ENCODE data around the gene GTF3C1. TPM values are rescaled to one million over a fixed set of nuclear protein-coding genes. Genes with fewer than 3 reads are reported as not detected.

Gene GTF3C1
- total RNA-seq, 2 donors from 2014 or later: 64.0 to 77.2 TPM

DNA sequence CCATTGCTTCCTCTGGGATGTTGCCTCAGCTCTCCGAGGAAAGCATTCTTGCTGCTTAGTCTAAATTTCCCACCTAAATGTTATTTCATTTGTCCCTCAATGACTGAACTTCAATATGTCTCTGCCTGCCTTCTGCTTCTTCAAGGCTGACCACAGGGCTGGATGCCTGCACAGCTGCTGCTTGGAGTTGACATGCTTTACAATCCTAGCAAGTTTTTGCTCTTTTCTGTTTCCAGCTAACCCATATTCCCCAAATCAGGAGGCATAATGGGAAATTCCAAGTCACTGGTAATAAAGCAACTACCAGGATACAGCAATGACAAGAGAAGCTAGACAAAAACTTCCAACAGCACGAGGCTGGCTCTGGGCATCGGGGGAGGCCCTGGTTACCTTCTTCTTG lies 48.9 kb downstream of the GTF3C1 start:
- Histone ChIP-seq H3K4me3 (no peak overlapping the region), H3K27ac (no peak overlapping the region), H3K36me3 (peaks cover 100% of the 10 kb centered on the region), H3K9me3 (no peaks in the 10 kb centered on the region), H3K4me1 (peaks cover 0 to 3% of the 10 kb centered on the region in 2 donors), H3K27me3 (no peaks in the 10 kb centered on the region)
- no peak for DNase-seq (ENCODE audit: low spot score)
- TF ChIP-seq, protein P1, sequence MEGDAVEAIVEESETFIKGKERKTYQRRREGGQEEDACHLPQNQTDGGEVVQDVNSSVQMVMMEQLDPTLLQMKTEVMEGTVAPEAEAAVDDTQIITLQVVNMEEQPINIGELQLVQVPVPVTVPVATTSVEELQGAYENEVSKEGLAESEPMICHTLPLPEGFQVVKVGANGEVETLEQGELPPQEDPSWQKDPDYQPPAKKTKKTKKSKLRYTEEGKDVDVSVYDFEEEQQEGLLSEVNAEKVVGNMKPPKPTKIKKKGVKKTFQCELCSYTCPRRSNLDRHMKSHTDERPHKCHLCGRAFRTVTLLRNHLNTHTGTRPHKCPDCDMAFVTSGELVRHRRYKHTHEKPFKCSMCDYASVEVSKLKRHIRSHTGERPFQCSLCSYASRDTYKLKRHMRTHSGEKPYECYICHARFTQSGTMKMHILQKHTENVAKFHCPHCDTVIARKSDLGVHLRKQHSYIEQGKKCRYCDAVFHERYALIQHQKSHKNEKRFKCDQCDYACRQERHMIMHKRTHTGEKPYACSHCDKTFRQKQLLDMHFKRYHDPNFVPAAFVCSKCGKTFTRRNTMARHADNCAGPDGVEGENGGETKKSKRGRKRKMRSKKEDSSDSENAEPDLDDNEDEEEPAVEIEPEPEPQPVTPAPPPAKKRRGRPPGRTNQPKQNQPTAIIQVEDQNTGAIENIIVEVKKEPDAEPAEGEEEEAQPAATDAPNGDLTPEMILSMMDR (IDR thresholded peaks at IDR 0.05): no peak

DNA sequence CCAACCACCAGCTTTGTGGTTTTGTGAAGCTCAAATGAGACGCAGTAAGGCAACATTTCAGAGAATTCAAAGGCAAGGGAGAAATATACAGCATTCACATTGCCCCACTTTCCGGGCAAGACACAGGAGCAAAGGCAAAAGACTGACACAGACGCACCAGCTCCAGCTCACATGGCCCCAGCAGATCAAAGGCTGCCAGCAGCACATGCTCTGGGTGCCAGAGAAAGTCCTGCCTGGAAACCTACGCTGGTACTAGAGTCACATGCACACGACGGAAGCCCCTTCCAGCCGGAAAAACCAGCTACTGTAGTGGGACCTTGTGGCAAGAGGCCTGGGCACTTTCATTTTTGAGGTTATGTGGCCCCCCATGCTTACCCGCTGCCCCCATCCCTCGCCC lies 50.1 kb downstream of the GTF3C1 start:
- TF ChIP-seq, protein P1 (IDR thresholded peaks at IDR 0.05): no peak
- no peak overlapping the region for H3K4me3 ChIP-seq
- DNase-seq (ENCODE audit: low spot score): no peak
- H3K27ac ChIP-seq: peak overlapping the region; percentile 25 to 68
- H3K27me3 ChIP-seq: no peaks in the 10 kb centered on the region
- H3K9me3 ChIP-seq: no peaks in the 10 kb centered on the region
- H3K4me1 ChIP-seq: peaks cover 0 to 2% of the 10 kb centered on the region in 2 donors
- peaks cover 100% of the 10 kb centered on the region for H3K36me3 ChIP-seq

DNA sequence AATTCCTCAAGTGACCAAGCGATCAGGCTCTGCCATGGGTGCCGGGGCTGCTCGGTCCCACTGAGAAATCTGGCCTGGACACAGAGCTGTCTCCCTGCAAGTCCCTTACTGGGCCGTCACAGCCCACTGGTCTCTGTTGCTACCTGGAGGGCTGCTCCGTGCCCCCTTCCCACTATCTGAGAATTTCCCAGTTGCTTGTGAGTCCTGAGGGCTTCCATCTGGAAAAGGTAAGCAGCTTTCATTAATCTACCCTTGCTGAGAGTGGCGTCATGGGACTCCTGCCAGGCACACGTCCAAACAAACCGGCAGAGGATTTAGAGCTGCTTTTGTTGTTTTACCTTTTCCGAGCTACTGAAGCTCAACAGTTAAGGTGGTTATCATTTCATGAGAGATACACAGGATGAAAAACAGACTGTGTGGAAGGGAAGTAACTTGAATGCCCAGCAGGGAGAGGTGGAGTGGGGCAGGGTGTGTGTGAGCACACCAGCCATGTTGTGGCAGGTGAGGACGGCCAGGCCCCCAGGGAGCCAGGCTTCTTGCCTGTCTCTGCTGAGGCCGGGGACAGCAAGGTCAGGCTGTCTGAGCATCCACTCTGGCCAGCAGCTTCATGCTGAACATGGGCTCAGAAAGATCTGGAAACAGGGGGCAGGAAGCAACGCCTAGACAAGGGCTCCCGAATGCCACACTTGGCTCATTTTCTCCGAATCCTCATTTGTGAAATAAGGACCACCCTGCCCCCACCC lies 50.6 kb downstream of the GTF3C1 start:
- Histone ChIP-seq H3K4me1 (peaks cover 0 to 2% of the 10 kb centered on the region in 2 donors), H3K27ac (peak overlapping the region; percentile 25 to 68), H3K36me3 (peaks cover 100% of the 10 kb centered on the region), H3K9me3 (no peaks in the 10 kb centered on the region), H3K4me3 (no peak overlapping the region), H3K27me3 (no peaks in the 10 kb centered on the region)
- no peak for DNase-seq (ENCODE audit: low spot score)
- TF ChIP-seq, protein P1 (IDR thresholded peaks at IDR 0.05): no peak

DNA sequence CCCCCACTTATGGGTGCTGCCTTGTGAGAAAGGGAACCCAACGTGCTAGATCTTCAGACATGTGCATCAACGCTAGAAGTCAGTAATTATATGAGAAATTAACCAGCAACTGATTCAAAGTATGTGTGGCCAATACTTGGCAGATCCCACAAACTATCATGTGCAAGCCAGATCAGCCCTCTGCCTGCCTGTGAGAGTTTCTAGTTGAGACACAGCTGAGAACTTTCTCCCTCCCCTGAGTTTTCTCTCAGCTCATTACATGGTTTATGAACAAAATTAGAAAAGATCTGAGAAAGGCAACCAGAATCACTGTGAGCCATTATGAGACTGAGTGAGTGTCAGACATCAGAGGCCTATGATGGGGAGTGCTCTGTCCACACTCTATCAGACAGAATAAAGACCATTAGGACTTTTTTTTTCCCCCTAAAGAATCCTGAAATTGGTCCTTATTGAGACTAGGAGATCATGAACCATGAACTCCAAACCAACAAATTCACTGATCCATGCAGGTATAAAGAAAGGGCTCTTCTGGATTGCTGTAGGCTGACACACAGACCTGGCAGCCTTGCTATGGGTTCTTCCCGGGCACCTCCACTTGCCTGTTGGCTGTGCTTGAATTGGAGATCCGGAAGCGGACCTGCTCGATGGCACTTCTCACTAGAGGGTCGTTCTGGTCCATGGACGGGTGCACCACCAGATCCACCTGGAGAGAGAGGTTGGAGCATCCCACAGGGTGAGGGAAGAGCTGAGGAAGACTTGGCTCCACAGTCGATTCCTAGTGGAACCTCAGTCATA lies 51.5 kb downstream of the GTF3C1 start:
- TF ChIP-seq, protein P1 (IDR thresholded peaks at IDR 0.05): no peak
- H3K27ac ChIP-seq: no peak overlapping the region
- peaks cover 100% of the 10 kb centered on the region for H3K36me3 ChIP-seq
- DNase-seq (ENCODE audit: low spot score): no peak
- H3K4me3 ChIP-seq: no peak overlapping the region
- peaks cover 0 to 3% of the 10 kb centered on the region in 2 donors for H3K4me1 ChIP-seq
- H3K27me3 ChIP-seq: no peaks in the 10 kb centered on the region
- H3K9me3 ChIP-seq: no peaks in the 10 kb centered on the region

DNA sequence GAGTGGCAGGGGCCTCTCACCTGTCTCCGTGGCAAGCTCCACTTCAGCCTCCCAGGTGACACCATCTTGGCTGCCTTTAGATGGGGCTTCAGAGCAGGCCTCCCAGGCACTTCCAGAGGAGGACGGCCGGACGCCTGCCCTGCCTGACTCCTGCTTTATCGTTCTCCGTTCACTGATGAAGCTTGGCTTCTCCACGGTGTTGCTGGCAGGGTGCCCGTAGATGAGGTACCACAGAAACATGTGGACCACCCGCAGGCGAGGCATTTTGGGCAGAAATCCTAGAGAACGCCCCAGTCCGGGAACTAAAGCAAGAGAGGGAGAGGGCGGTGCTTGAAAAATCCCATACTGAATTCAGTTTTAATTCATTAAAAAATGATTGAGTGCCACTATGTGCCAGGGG lies 54.5 kb downstream of the GTF3C1 start:
- no peak for DNase-seq (ENCODE audit: low spot score)

More for the DNA sequence above, 54.5 kb downstream of the GTF3C1 start:
- H3K9me3 ChIP-seq: no peaks in the 10 kb centered on the region
- peaks cover 98% of the 10 kb centered on the region for H3K36me3 ChIP-seq
- H3K4me3 ChIP-seq: no peak overlapping the region
- TF ChIP-seq, protein P1 (IDR thresholded peaks at IDR 0.05): no peak
- H3K27ac ChIP-seq: no peak overlapping the region
- no peaks in the 10 kb centered on the region for H3K27me3 ChIP-seq
- H3K4me1 ChIP-seq: peaks cover 0 to 5% of the 10 kb centered on the region in 2 donors

Data from right atrium auricular region (tissue), 2 donors.